Posterior cingulate gyrus (tissue), 11 donors: ENCODE data around the gene PGD.

Source experiments
- DNase-seq, 10 donors: peaks; one replicate each; pipeline versions ENCODE4 v3.0.0 to v3.0.0-alpha.2; 2020 to 2021; ENCODE audit warnings: mixed read lengths in 3 of 10
- intact Hi-C: fragments of 100-400 bp; cut with DNase I; formaldehyde crosslinking; loops from one replicate; pipeline ENCODE4 v1.15.1; 2023

Gene PGD

DNA sequence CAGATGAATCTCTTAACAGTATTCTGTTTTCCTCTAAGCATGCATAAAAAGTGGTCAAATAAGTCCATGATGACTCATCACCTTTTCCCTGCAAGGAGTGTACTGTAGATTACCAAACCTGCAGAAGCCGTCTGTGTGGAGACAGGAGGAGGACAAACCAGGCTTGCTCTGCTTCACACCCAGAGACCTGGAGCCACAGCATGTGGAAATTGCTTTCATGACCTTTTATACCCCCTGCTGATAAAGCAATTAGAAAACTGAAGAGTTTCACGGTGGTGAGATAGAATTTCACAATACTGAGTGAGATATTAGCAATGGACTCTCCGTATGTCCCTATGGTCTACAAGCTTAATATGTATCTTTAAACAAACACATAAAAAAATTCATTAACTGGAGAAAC lies 60.3 kb downstream of the PGD start:
- intact Hi-C loops, result no loop called here
- no peak for DNase-seq

DNA sequence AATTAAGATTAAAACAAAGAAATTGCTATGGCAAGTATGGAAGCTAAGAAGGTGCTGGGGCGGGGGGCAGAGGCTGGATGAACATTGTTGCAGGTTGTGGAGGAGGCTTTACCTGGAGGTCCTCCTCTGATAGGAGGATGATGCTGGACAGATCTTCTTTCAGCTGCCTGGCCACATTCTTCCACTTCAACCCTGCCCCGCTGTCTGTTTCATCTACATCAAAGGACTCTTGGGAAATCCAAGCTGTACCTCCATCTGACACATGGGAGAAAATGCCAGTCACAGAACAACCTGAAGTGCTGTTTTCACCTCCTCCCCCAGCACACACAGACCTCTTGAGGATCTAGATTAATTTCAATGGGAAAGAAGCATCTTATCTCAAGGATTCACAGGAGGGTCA lies 68.2 kb downstream of the PGD start:
- intact Hi-C loops, result no loop called here
- peak in 1 of 10 donors; percentile 27 for DNase-seq

DNA sequence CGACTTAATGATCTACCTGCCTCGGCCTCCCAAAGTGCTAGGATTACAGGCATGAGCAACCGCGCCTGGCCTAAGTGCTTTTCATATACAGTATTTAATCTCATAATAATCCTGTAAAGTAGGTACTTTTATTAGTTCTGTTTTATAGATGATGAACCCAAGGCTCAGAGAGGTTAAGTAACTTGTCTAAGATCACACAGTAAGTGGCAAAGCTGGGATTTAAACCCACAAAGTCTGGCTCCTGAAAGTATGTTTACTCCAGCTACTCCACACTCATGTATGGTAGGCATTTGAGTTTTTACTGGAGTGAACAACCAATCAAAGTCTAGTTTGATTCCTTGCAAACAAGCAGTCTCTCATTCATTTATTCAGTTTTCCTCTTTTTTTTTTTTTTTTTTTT lies 71.2 kb downstream of the PGD start:
- intact Hi-C loops, result no loop called here
- no peak for DNase-seq
